H9 (cell line): ENCODE results near the gene RBP4. TPM values are rescaled to one million over a fixed set of nuclear protein-coding genes. Genes with fewer than 3 reads are reported as not detected.

Experiments used
- DNase-seq: peaks from one replicate; pipeline ENCODE4 v3.0.0-alpha.2; 2017
- H2AFZ ChIP-seq: one replicate; pipeline ENCODE4 v1.6.1; 2013; ENCODE audit warnings: mild to moderate bottlenecking, low read length, control low read depth, moderate library complexity
- H2AK5ac ChIP-seq: 2 replicates; pipeline ENCODE4 v1.6.1; 2013; ENCODE audit warnings: low read length, control low read depth, mixed read lengths; ENCODE audit not compliant: insufficient read length
- H2BK120ac ChIP-seq: one replicate; pipeline ENCODE4 v1.6.1; 2013; ENCODE audit warnings: low read depth, mild to moderate bottlenecking, low read length, control low read depth, inconsistent platforms; ENCODE audit not compliant: poor library complexity, severe bottlenecking
- H2BK12ac ChIP-seq: 2 replicates; pipeline ENCODE4 v1.6.1; 2013; ENCODE audit warnings: low read length, control low read depth, mixed read lengths, low read depth; ENCODE audit not compliant: insufficient read length
- H2BK15ac ChIP-seq: 2 replicates; pipeline ENCODE4 v1.6.1; 2013; ENCODE audit warnings: low read depth, low read length, control low read depth
- H2BK20ac ChIP-seq: one replicate; pipeline ENCODE4 v1.6.1; 2013; ENCODE audit warnings: low read depth, mild to moderate bottlenecking, low read length, control low read depth, inconsistent platforms; ENCODE audit not compliant: poor library complexity, severe bottlenecking
- H2BK5ac ChIP-seq: 2 replicates; pipeline ENCODE4 v1.6.1; 2013; ENCODE audit warnings: low read length, control low read depth, mixed read lengths; ENCODE audit not compliant: insufficient read length
- H3K14ac ChIP-seq: 2 replicates; pipeline ENCODE4 v1.6.1; 2013; ENCODE audit warnings: low read length, control low read depth; ENCODE audit not compliant: insufficient read depth
- H3K18ac ChIP-seq: 2 replicates; pipeline ENCODE4 v1.6.1; 2013; ENCODE audit warnings: low read depth, mild to moderate bottlenecking, mixed read lengths, low read length, control low read depth; ENCODE audit not compliant: insufficient read length
- H3K23ac ChIP-seq: 2 replicates; pipeline ENCODE4 v1.6.1; 2013; ENCODE audit warnings: low read length, control low read depth, mixed read lengths, low read depth; ENCODE audit not compliant: insufficient read length
- H3K23me2 ChIP-seq: 2 replicates; pipeline ENCODE4 v1.6.1; 2013; ENCODE audit warnings: low read depth, mild to moderate bottlenecking, mixed read lengths, low read length, control low read depth; ENCODE audit not compliant: insufficient read length, poor library complexity, severe bottlenecking
- H3K27ac ChIP-seq: 2 replicates; pipeline ENCODE4 v1.5.1; 2013; ENCODE audit warnings: low read length, control low read depth, mixed read lengths, low read depth; ENCODE audit not compliant: insufficient read length
- H3K27me3 ChIP-seq: 2 replicates; pipeline ENCODE4 v1.6.1; 2013; ENCODE audit warnings: low read length, control low read depth, inconsistent platforms; ENCODE audit not compliant: insufficient read depth
- H3K4ac ChIP-seq: 2 replicates; pipeline ENCODE4 v1.6.1; 2013; ENCODE audit warnings: low read depth, mild to moderate bottlenecking, control low read depth, inconsistent platforms, low read length, moderate library complexity
- H3K4me1 ChIP-seq: 2 replicates; pipeline ENCODE4 v1.6.1; 2013; ENCODE audit warnings: low read length, control low read depth, inconsistent platforms; ENCODE audit not compliant: insufficient read depth
- H3K4me2 ChIP-seq: 2 replicates; pipeline ENCODE4 v1.6.1; 2013; ENCODE audit warnings: low read length, control low read depth, mixed read lengths; ENCODE audit not compliant: insufficient read length, insufficient read depth
- H3K56ac ChIP-seq: 2 replicates; pipeline ENCODE4 v1.6.1; 2013; ENCODE audit warnings: low read depth, mild to moderate bottlenecking, mixed read lengths, low read length, control low read depth; ENCODE audit not compliant: insufficient read length
- H3K79me1 ChIP-seq: 2 replicates; pipeline ENCODE4 v1.6.1; 2013; ENCODE audit warnings: low read depth, mild to moderate bottlenecking, moderate library complexity, low read length, control low read depth, inconsistent platforms; ENCODE audit not compliant: insufficient read depth, poor library complexity, severe bottlenecking
- H3K79me2 ChIP-seq: 2 replicates; pipeline ENCODE4 v1.6.1; 2013; ENCODE audit warnings: low read length, control low read depth, inconsistent platforms; ENCODE audit not compliant: insufficient read depth
- H3K9ac ChIP-seq: 2 replicates; pipeline ENCODE4 v1.6.1; 2013; ENCODE audit warnings: low read length, control low read depth, mixed read lengths; ENCODE audit not compliant: insufficient read length; ENCODE audit errors: extremely low read depth
- H3K9me3 ChIP-seq: one replicate; pipeline ENCODE4 v1.6.1; 2013; ENCODE audit warnings: low read depth, low read length, inconsistent platforms; ENCODE audit not compliant: control insufficient read depth
- H3T11ph ChIP-seq: one replicate; pipeline ENCODE4 v1.6.1; 2013; ENCODE audit warnings: mild to moderate bottlenecking, low read length, control low read depth, inconsistent platforms
- H4K20me1 ChIP-seq: one replicate; pipeline ENCODE4 v1.6.1; 2013; ENCODE audit not compliant: control insufficient read depth, insufficient read length, insufficient read depth
- H4K5ac ChIP-seq: 2 replicates; pipeline ENCODE4 v1.6.1; 2013; ENCODE audit warnings: low read depth, mild to moderate bottlenecking, mixed read lengths, low read length, control low read depth; ENCODE audit not compliant: insufficient read length
- H4K8ac ChIP-seq: replicated peaks from 2 replicates; pipeline ENCODE4 v1.6.1; 2013; ENCODE audit warnings: low read length, control low read depth, mixed read lengths, low read depth; ENCODE audit not compliant: insufficient read length
- H4K91ac ChIP-seq: 2 replicates; pipeline ENCODE4 v1.6.1; 2013; ENCODE audit warnings: low read depth, mild to moderate bottlenecking, moderate library complexity, mixed read lengths, low read length, control low read depth; ENCODE audit not compliant: insufficient read length
- H3K27ac Mint-ChIP-seq, 3 experiments: 2 replicates in 2 of 3; 3 replicates in 1 of 3; pipeline ENCODE4 v1.8.0; 2020 to 2021; ENCODE audit warnings: mixed read lengths in 3 of 3, mild to moderate bottlenecking in 1 of 3, moderate library complexity in 1 of 3
- H3K27me3 Mint-ChIP-seq: 2 replicates; pipeline ENCODE4 v1.8.0; 2021; ENCODE audit warnings: low read depth, mild to moderate bottlenecking, moderate library complexity, mixed read lengths
- H3K36me3 Mint-ChIP-seq, 3 experiments: 2 replicates in 2 of 3; 3 replicates in 1 of 3; pipeline ENCODE4 v1.8.0; 2020 to 2021; ENCODE audit warnings: low read depth in 3 of 3, mixed read lengths in 3 of 3; ENCODE audit not compliant: insufficient read depth in 1 of 3
- H3K4me1 Mint-ChIP-seq, 2 experiments: 2 replicates each; pipeline ENCODE4 v1.8.0; 2020; ENCODE audit warnings: mixed read lengths in 2 of 2
- H3K4me3 Mint-ChIP-seq, 2 experiments: 2 replicates in 1 of 2; 3 replicates in 1 of 2; pipeline ENCODE4 v1.8.0; 2020 to 2021; ENCODE audit warnings: mild to moderate bottlenecking in 2 of 2, mixed read lengths in 2 of 2, moderate library complexity in 1 of 2
- H3K9me3 Mint-ChIP-seq, 2 experiments: 2 replicates in 1 of 2; 3 replicates in 1 of 2; pipeline ENCODE4 v1.8.0; 2020; ENCODE audit warnings: mild to moderate bottlenecking in 2 of 2, mixed read lengths in 2 of 2, moderate library complexity in 1 of 2
- CTCF ChIP-seq: fragments of 200-600 bp; sonication (generic); conservative IDR thresholded peaks from 3 replicates; pipeline ENCODE4 v1.8.0; 2021; ENCODE audit warnings: antibody characterized with exemption, mild to moderate bottlenecking
- WGBS: extraction: QIAGEN DNeasy Blood & Tissue Kit; methylation state at CpG from one replicate; pipeline ENCODE4 v1.1.7; 2013; ENCODE audit warnings: missing lambda C conversion rate, low lambda C conversion rate, mixed read lengths; ENCODE audit not compliant: insufficient read length; ENCODE audit errors: extremely low coverage; 5-methylcytosine and 5-hydroxymethylcytosine counted together
- total RNA-seq: library from RNA; stranded (reverse); gene quantifications from 2 replicates; pipeline ENCODE4 v1.2.1, GENCODE V29; 2021

Gene RBP4
- total RNA-seq, 1 experiment from 2014 or later, result not detected

GRCh38 chr10:93589648-93590562 is 11.1 kb downstream of the RBP4 start:
- Histone ChIP-seq H2BK20ac (no peak overlapping the region), H2BK5ac (no peak overlapping the region), H3K4me2 (no peak overlapping the region), H3K18ac (no peak overlapping the region), H4K5ac (no peak overlapping the region), H3K4me1 (no peaks in the 10 kb centered on the region; the same call in 1 of the 2 replicates), H2AK5ac (no peak overlapping the region), H3K9ac (no peak overlapping the region), H2AFZ (no peak overlapping the region), H4K20me1 (no peaks in the 10 kb centered on the region), H3K14ac (no peak overlapping the region), H3K23ac (no peak overlapping the region), H3K56ac (no peak overlapping the region), H3K27me3 (no peaks in the 10 kb centered on the region), H3K23me2 (no peaks in the 10 kb centered on the region), H2BK120ac (no peak overlapping the region), H3K27ac (no peak overlapping the region), H3K4ac (no peak overlapping the region), H2BK15ac (no peak overlapping the region), H2BK12ac (no peak overlapping the region), H3K9me3 (no peaks in the 10 kb centered on the region), H3K79me1 (no peaks in the 10 kb centered on the region), H4K8ac (no peak overlapping the region), H4K91ac (no peak overlapping the region), H3K79me2 (no peaks in the 10 kb centered on the region), H3T11ph (no peak overlapping the region)
- no CpG with 5 or more reads among the region's 15 CpGs for WGBS
- Mint-ChIP-seq H3K9me3 (no peaks in the 10 kb centered on the region), H3K4me3 (no peak overlapping the region), H3K27ac (no peak overlapping the region), H3K4me1 (peaks cover 15 to 18% of the 10 kb centered on the region in 2 experiments), H3K27me3 (peaks cover 14% of the 10 kb centered on the region), H3K36me3 (no peaks in the 10 kb centered on the region)
- no peak for TF ChIP-seq CTCF
- no peak for DNase-seq
